Fibroblast of the aortic adventitia (primary cell): ENCODE data around the gene RNASEH2A. TPM values are rescaled to one million over a fixed set of nuclear protein-coding genes. Genes with fewer than 3 reads are reported as not detected.
A peak's percentile ranks its signal among the peaks of the same experiment; 100 is the strongest.

ENCODE experiments used
- DNase-seq: peaks from one replicate; pipeline ENCODE4 v3.0.0-alpha.2; 2010; ENCODE audit warnings: low read depth
- H3K4me3 ChIP-seq: 2 replicates; pipeline ENCODE4 v1.5.1; 2011; ENCODE audit warnings: low read depth, mild to moderate bottlenecking, control low read depth, low read length, moderate library complexity
- CTCF ChIP-seq: IDR thresholded peaks from 2 replicates; pipeline ENCODE4 v1.5.1; 2011; ENCODE audit warnings: mild to moderate bottlenecking, low read length, control low read depth, inconsistent platforms; ENCODE audit not compliant: insufficient read depth
- small RNA-seq: library from RNA; depleted of rRNA; stranded (forward); fragments of <200 nt; gene quantifications from one replicate; pipeline ENCODE3, GENCODE V24; 2012
- total RNA-seq: library from RNA; depleted of rRNA; stranded (reverse); fragments of >200 nt; gene quantifications from 2 replicates; pipeline ENCODE4 v1.2.3, GENCODE V29; 2012; ENCODE audit warnings: low replicate concordance

Gene RNASEH2A
- total RNA-seq, 1 donor: 37.4 TPM

- peak; percentile 79 for TF ChIP-seq CTCF
- DNase-seq: peak; percentile 74
- H3K4me3 ChIP-seq: peak overlapping the region; percentile 50
Observed at GRCh38 chr19:12847159-12848139, 41.1 kb downstream of the RNASEH2A start.

- H3K4me3 ChIP-seq: no peak overlapping the region
- no peak for TF ChIP-seq CTCF
- no peak for DNase-seq
Observed at GRCh38 chr19:12856653-12857052, 50.3 kb downstream of the RNASEH2A start.

GRCh38 chr19:12858041-12858928 is 51.9 kb downstream of the RNASEH2A start:
- TF ChIP-seq CTCF: no peak
- no peak overlapping the region for H3K4me3 ChIP-seq
- no peak for DNase-seq

GRCh38 chr19:12859546-12859945 is 53.2 kb downstream of the RNASEH2A start:
- DNase-seq: no peak
- no peak overlapping the region for H3K4me3 ChIP-seq
- no peak for TF ChIP-seq CTCF

Small RNA genes lying within 50 kb of the gene (small RNA-seq; reads per million reads assigned to genes)
- gene MIR5684: not detected
- not detected for gene MIR6794

Other genes with a start within 250 kb of the RNASEH2A start
- gene ZNF490, start 195.8 kb upstream of the RNASEH2A start, total RNA-seq: 7.4 and 8.7 TPM in 2 replicates
- 15.8 and 16.1 TPM in 2 replicates for gene ZNF791, start 195.7 kb upstream of the RNASEH2A start, total RNA-seq
- 16.8 and 38.2 TPM in 2 replicates for gene MAN2B1, start 139.8 kb upstream of the RNASEH2A start, total RNA-seq
- gene WDR83, start 139.8 kb upstream of the RNASEH2A start, total RNA-seq: 6.8 and 15.9 TPM in 2 replicates
- 38.3 and 46.2 TPM in 2 replicates for gene DHPS, start 124.7 kb upstream of the RNASEH2A start, total RNA-seq
- gene GNG14, start 118.6 kb upstream of the RNASEH2A start, total RNA-seq: not detected in 2 replicates
- 7.2 and 8.9 TPM in 2 replicates for gene FBXW9, start 110.0 kb upstream of the RNASEH2A start, total RNA-seq
- gene TNPO2, start 82.7 kb upstream of the RNASEH2A start, total RNA-seq: 39.4 and 57.3 TPM in 2 replicates
- 145 and 172 TPM in 2 replicates for gene TRIR, start 71.9 kb upstream of the RNASEH2A start, total RNA-seq
- 61.2 and 84.5 TPM in 2 replicates for gene GET3, start 69.1 kb upstream of the RNASEH2A start, total RNA-seq
- not detected in 2 replicates for gene BEST2, start 54.8 kb upstream of the RNASEH2A start, total RNA-seq
- gene HOOK2, start 31.0 kb upstream of the RNASEH2A start, total RNA-seq: 15.5 and 31.2 TPM in 2 replicates
- 87.9 and 263 TPM in 2 replicates for gene JUNB, start 15.1 kb upstream of the RNASEH2A start, total RNA-seq
- gene PRDX2, start 4.8 kb upstream of the RNASEH2A start, total RNA-seq: 66.7 and 163 TPM in 2 replicates
- gene THSD8, start 4.5 kb upstream of the RNASEH2A start, total RNA-seq: not detected in 2 replicates
- not detected in 2 replicates for gene RTBDN, start 28.0 kb downstream of the RNASEH2A start, total RNA-seq
- gene MAST1, start 31.9 kb downstream of the RNASEH2A start, total RNA-seq: under 0.01 and 1.1 TPM in 2 replicates
- gene DNASE2, start 74.9 kb downstream of the RNASEH2A start, total RNA-seq: 22.7 and 23.4 TPM in 2 replicates
- gene KLF1, start 80.6 kb downstream of the RNASEH2A start, total RNA-seq: not detected in 2 replicates
- 20.5 and 24.4 TPM in 2 replicates for gene GCDH, start 84.6 kb downstream of the RNASEH2A start, total RNA-seq
- 0.54 TPM in 1 of 2 replicates, not detected in the other for gene SYCE2, start 112.7 kb downstream of the RNASEH2A start, total RNA-seq
- gene FARSA, start 127.1 kb downstream of the RNASEH2A start, total RNA-seq: 39.1 and 44.3 TPM in 2 replicates
- 1,776 and 3,314 TPM in 2 replicates for gene CALR, start 132.0 kb downstream of the RNASEH2A start, total RNA-seq
- 76.8 and 101 TPM in 2 replicates for gene RAD23A, start 139.3 kb downstream of the RNASEH2A start, total RNA-seq
- gene GADD45GIP1, start 150.6 kb downstream of the RNASEH2A start, total RNA-seq: 23.0 and 38.8 TPM in 2 replicates
- gene DAND5, start 163.0 kb downstream of the RNASEH2A start, total RNA-seq: 0.18 TPM in 1 of 2 replicates, not detected in the other
- 68.0 and 160 TPM in 2 replicates for gene NFIX, start 188.9 kb downstream of the RNASEH2A start, total RNA-seq